Astrocyte of the spinal cord (primary cell): ENCODE measurements around the gene PEF1.

Experiments
- DNase-seq: peaks from one replicate; pipeline ENCODE4 v3.0.0; 2011; ENCODE audit warnings: low read depth, low spot score
- H3K4me3 ChIP-seq: 2 replicates; pipeline ENCODE4 v1.5.1; 2011; ENCODE audit warnings: low read depth, mild to moderate bottlenecking, low read length, moderate library complexity
- CTCF ChIP-seq: IDR thresholded peaks from 2 replicates; pipeline ENCODE4 v1.5.1; 2012; ENCODE audit warnings: low read depth, mild to moderate bottlenecking, low read length, inconsistent platforms
- in situ Hi-C: cut with HindIII; loops from 2 replicates; pipeline ENCODE4 v1.10.0; 2017; ENCODE audit warnings: low sequenced_read_pairs

Gene PEF1

DNA sequence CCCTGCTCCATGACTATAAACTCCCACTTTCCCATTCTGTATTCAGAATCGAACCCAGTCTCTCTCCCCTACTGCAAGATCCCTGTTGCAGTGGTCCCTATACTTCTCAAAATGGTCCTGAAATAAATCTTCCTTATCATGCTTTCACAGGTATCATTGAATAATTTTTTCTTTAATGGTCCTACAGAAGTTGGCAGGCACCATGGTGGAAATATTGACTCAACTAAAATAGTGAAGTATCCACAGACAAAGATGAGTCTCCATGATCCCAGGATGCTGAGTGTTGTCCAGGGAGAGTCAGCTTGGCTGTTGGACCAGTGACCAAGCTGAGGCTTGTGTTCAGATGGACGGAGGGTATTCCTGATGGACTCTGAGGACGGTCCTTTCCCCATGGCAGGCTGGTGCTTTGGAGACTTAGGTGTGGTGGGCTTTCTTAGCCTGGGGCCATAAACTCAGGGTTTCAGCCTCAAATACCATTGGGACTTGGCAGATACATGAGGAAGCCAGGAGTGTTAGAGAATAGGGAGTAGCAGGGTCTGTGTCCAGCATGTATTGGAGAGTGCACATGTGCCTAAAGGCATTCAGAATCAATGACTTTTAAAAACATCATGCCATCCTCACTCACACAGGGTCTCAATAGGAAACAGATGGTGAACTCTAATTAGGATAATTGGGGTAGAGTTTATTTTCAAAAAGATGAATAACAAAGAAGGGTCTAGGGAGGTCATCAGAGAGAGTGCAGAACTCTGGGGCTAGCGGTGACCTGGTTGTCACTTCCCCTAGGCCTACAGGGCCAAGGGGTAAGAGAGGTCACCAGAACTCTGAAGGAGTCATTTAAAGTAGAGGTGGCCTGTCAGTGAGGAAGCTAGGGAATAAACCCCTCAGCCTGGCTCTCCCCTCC, 48.6 kb downstream of the PEF1 start:
- no peak overlapping the region for H3K4me3 ChIP-seq
- TF ChIP-seq CTCF, result no peak
- DNase-seq, result no peak
- in situ Hi-C loops, result no loop called here

GRCh38 chr1:31593770-31594632, 50.7 kb downstream of the PEF1 start:
- in situ Hi-C loops, result no loop called here
- TF ChIP-seq CTCF, result peak; percentile 96
- no peak overlapping the region for H3K4me3 ChIP-seq
- peak; percentile 57 for DNase-seq

- no peak overlapping the region for H3K4me3 ChIP-seq
- TF ChIP-seq CTCF, result no peak
- in situ Hi-C loops, result no loop called here
- DNase-seq, result no peak
Observed at GRCh38 chr1:31593136-31593665, 51.5 kb downstream of the PEF1 start.

DNA sequence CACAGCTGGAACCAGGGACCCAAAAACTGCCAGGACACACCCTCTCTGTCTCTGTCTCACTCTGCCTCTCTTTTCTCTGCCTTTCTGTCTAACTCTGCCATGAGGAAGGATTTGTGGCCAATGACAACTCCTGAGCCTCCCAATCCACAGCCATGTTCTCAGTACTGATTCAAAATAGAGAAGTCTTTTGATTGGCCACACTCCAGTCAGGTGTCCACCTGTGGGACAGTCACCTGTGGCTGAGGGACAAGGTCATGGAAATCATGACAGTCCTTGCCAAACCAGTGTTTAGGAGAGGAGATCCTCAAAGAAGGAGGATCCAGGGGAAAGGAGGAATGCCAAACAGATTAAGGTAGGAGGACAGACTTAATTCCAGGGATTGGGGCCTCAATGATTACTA, 52.5 kb downstream of the PEF1 start:
- no peak for DNase-seq
- H3K4me3 ChIP-seq, result no peak overlapping the region
- in situ Hi-C loops, result no loop called here
- no peak for TF ChIP-seq CTCF

- in situ Hi-C loops, result no loop called here
- TF ChIP-seq CTCF, result no peak
- DNase-seq, result peak; percentile 38
- no peak overlapping the region for H3K4me3 ChIP-seq
Observed at GRCh38 chr1:31591425-31592093, 53.1 kb downstream of the PEF1 start.

- in situ Hi-C loops, result no loop called here
- TF ChIP-seq CTCF, result no peak
- H3K4me3 ChIP-seq, result peak overlapping the region; percentile 13
- DNase-seq, result no peak
Observed at GRCh38 chr1:31588751-31589515, 55.7 kb downstream of the PEF1 start.
